Activated T-helper 9 cell treated with anti-CD3 and anti-CD28 coated beads, Interleukin-2, amount 50 U/mL, for 16 hours (primary cell): ENCODE data around the gene METTL25.

ENCODE experiments used
- DNase-seq: peaks from one replicate; pipeline ENCODE4 v3.0.0-alpha.2; 2020; ENCODE audit warnings: low read depth

The METTL25 gene

DNA sequence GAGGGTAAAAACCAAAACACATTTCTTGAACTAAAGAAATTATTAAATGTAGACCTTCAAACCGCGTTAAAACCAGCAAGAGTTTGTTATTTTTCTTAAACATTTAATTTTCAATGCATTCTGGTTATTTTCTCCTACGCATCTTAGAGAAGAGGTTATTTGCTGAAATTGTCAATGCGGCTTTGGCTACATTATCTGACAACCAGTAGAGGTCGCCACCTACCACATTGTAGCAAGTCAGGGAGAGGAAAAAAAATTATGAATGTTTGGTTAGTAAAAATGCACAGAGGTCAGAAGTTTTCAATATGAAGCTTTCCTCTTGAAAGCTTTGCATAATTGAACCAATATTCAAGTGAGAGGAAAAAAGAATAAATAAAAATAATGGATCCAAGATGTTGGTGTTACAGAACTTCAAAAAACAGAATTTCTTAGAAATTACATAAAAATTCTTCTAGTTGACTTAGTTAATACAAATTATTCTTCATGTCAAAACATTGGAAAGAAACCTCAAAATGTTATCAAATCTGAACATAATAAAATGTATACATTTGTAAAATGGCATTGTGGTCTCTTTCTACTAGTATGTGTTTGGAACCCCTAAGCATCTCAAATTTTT lies 168.9 kb downstream of the METTL25 start:
- no peak for DNase-seq
